CD4-positive, CD25-positive, alpha-beta regulatory T cell (primary cell): ENCODE results near the gene CHAC1. TPM values are rescaled to one million over a fixed set of nuclear protein-coding genes. Genes with fewer than 3 reads are reported as not detected.

Experiments used
- ATAC-seq, 2 donors: fragments of 150-1000 bp; cut with Tn5 transposase; one replicate each; pipeline ENCODE4 v1.10.0; 2021; ENCODE audit warnings: low read depth in 2 of 2, moderate number of reproducible peaks in 2 of 2, moderate library complexity in 1 of 2
- DNase-seq, 3 donors: peaks; one replicate each; pipeline versions ENCODE4 v3.0.0 to v3.0.0-alpha.2; 2012 to 2022; ENCODE audit warnings: mixed read lengths in 1 of 3
- H3K27ac ChIP-seq: one replicate; pipeline ENCODE4 v1.7.0; 2013; ENCODE audit warnings: mild to moderate bottlenecking, low read length; ENCODE audit not compliant: insufficient read depth, poor library complexity, severe bottlenecking
- H3K27me3 ChIP-seq: one replicate; pipeline ENCODE4 v1.7.0; 2013; ENCODE audit warnings: low read length; ENCODE audit not compliant: control insufficient read depth, insufficient read depth
- H3K36me3 ChIP-seq: one replicate; pipeline ENCODE4 v1.7.0; 2013; ENCODE audit warnings: mild to moderate bottlenecking, low read length, moderate library complexity; ENCODE audit not compliant: control insufficient read depth, insufficient read depth
- H3K4me1 ChIP-seq: 2 replicates; pipeline ENCODE4 v1.7.0; 2013; ENCODE audit warnings: mild to moderate bottlenecking, low read length; ENCODE audit not compliant: insufficient read depth, control insufficient read depth, poor library complexity, severe bottlenecking
- H3K4me3 ChIP-seq: one replicate; pipeline ENCODE4 v1.7.0; 2013; ENCODE audit warnings: low read depth, mild to moderate bottlenecking, low read length, moderate library complexity
- H3K9me3 ChIP-seq, 2 experiments: 1 replicate in 1 of 2; 2 replicates in 1 of 2; pipeline ENCODE4 v1.7.0; 2013; ENCODE audit warnings: low read length in 2 of 2, mild to moderate bottlenecking in 1 of 2, moderate library complexity in 1 of 2; ENCODE audit not compliant: control insufficient read depth in 2 of 2
- H3K27ac Mint-ChIP-seq, 3 donors: one replicate each; pipeline ENCODE4 v1.8.0; 2020 to 2022; ENCODE audit warnings: mild to moderate bottlenecking in 3 of 3, mixed read lengths in 3 of 3, moderate library complexity in 2 of 3
- H3K27me3 Mint-ChIP-seq: one replicate; pipeline ENCODE4 v1.8.0; 2022; ENCODE audit warnings: mild to moderate bottlenecking, mixed read lengths
- H3K36me3 Mint-ChIP-seq: one replicate; pipeline ENCODE4 v1.8.0; 2020; ENCODE audit warnings: mixed read lengths
- H3K4me1 Mint-ChIP-seq, 4 donors: one replicate each; pipeline ENCODE4 v1.8.0; 2020 to 2022; ENCODE audit warnings: mixed read lengths in 4 of 4, mild to moderate bottlenecking in 1 of 4
- H3K4me3 Mint-ChIP-seq, 4 donors: one replicate each; pipeline ENCODE4 v1.8.0; 2020 to 2022; ENCODE audit warnings: mild to moderate bottlenecking in 4 of 4, mixed read lengths in 4 of 4, moderate library complexity in 3 of 4
- H3K9me3 Mint-ChIP-seq, 7 donors: one replicate each; pipeline ENCODE4 v1.8.0; 2020 to 2022; ENCODE audit warnings: mixed read lengths in 7 of 7, mild to moderate bottlenecking in 3 of 7, moderate library complexity in 2 of 7
- polyA plus RNA-seq, 4 donors: library from polyadenylated mRNA; unstranded; fragments of 300-500 nt; fragmentation: Illumina TruSeq; gene quantifications; one replicate each; pipeline ENCODE4 v1.2.3, GENCODE V29; 2021
- total RNA-seq: library from RNA; stranded (reverse); gene quantifications from one replicate; pipeline ENCODE4 v1.2.3, GENCODE V29; 2022

CHAC1 gene, protein sequence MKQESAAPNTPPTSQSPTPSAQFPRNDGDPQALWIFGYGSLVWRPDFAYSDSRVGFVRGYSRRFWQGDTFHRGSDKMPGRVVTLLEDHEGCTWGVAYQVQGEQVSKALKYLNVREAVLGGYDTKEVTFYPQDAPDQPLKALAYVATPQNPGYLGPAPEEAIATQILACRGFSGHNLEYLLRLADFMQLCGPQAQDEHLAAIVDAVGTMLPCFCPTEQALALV
- 0.64 TPM for total RNA-seq
- under 1 TPM in 2 of 4 donors, not detected in 2; 0.26 to 0.45 TPM for polyA plus RNA-seq

DNA sequence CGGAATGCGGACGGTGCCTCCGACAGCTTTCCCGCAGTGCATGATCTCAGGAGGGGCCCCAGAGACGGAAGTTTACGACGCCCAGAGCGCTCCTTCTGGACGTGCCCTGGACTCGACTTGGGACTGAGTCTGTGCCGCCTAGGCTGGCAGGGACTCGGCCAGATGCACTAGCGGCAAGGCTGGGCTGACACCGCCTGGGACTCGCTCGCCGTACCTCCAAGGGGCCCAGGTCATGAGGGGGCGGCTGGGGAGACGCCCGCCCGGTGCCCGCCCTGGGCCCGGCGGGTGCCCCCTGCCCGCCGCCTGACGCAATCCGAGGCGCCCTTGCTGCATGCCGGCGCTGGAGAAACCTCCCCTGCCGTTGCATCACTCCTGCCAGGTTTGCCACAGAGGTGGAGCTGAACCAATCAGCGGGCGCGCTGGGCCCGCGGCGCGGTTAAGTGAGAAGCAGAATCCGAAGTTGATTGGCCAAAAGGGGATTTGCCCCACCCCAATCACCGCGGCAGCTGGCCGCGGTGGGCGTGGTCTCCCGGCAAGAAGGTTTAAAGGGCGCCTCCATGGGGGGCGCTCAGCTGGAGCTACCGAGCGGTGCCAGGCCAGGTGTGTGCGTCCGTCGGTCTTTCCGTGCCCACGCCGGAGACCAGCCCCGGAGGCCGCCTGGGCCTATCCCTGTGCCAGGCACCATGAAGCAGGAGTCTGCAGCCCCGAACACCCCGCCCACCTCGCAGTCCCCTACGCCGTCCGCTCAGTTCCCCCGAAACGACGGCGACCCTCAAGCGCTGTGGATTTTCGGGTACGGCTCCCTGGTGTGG is at the start of gene CHAC1:
Gene CHAC1, plus strand, starts transcription at position 571 of the 812 bp plus-strand sequence. Its CDS starts 113 bp downstream, at position 684.
- Histone ChIP-seq H3K4me1 (peaks cover 15% of the 10 kb centered on the region), H3K27ac (peak within 1 kb of the TSS; percentile 57)
- no peaks in the 10 kb centered on the region for H3K9me3 Mint-ChIP-seq

DNA sequence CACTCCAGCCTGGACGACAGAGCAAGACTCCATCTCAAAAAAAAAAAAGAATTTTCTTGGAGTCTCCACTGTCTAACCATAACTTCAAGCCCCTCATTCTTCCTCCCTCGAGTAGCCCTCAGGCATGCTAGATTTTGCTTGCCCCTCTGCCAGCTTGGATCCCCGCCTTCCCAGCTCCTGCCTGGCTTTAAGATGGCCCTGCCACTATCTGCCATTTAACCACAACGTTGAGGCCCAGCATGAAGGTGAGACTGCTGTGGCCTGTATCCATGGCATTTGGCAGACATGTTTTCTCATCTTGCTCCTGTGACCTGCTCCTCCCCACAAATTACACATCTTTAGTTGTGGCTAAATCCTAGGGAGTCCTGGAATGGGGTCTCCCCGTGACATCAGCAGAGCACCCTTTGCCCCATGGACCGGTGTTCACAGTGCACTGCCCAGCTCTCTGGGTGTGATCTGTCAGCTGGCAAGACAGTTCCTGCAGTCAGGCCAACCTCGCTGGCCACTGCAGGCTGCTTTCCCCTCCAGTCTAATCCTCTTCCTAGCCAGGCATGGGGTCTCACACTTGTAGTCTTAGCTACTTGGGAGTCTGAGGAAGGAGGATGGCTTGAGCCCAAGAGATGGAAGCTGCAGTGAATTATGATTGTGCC is 48.6 kb upstream of the CHAC1 start:
- Histone ChIP-seq H3K27me3 (no peaks in the 10 kb centered on the region), H3K9me3 (no peaks in the 10 kb centered on the region), H3K27ac (no peak overlapping the region), H3K4me3 (no peak overlapping the region), H3K36me3 (peaks cover 28% of the 10 kb centered on the region), H3K4me1 (peaks cover 23% of the 10 kb centered on the region)
- Mint-ChIP-seq H3K4me3 (peak overlapping the region in 2 of 4 donors; percentile 13 to 81), H3K27ac (peak overlapping the region in 2 of 3 donors; percentile 67 to 76), H3K9me3 (no peaks in the 10 kb centered on the region), H3K36me3 (peaks cover 14% of the 10 kb centered on the region), H3K4me1 (peaks cover 6 to 50% (median 26%) of the 10 kb centered on the region in 4 donors), H3K27me3 (no peaks in the 10 kb centered on the region)
- no peak for ATAC-seq
- DNase-seq = no peak

More for the DNA sequence above, at the start of gene CHAC1:
- H3K27me3 Mint-ChIP-seq = peaks cover 29% of the 10 kb centered on the region
- H3K36me3 Mint-ChIP-seq = no peaks in the 10 kb centered on the region
- DNase-seq = peak; percentile 93 to 97 (median 94)
- peak; percentile 98 for ATAC-seq
- peaks cover 0 to 22% (median 15%) of the 10 kb centered on the region in 4 donors for H3K4me1 Mint-ChIP-seq
- H3K27ac Mint-ChIP-seq = peak within 1 kb of the TSS; percentile 45 to 89 (median 85)
- Histone ChIP-seq H3K36me3 (no peaks in the 10 kb centered on the region), H3K4me3 (peak within 1 kb of the TSS; percentile 57), H3K27me3 (no peaks in the 10 kb centered on the region), H3K9me3 (no peaks in the 10 kb centered on the region)
- H3K4me3 Mint-ChIP-seq = peak within 1 kb of the TSS; percentile 91 to 99 (median 94)

DNA sequence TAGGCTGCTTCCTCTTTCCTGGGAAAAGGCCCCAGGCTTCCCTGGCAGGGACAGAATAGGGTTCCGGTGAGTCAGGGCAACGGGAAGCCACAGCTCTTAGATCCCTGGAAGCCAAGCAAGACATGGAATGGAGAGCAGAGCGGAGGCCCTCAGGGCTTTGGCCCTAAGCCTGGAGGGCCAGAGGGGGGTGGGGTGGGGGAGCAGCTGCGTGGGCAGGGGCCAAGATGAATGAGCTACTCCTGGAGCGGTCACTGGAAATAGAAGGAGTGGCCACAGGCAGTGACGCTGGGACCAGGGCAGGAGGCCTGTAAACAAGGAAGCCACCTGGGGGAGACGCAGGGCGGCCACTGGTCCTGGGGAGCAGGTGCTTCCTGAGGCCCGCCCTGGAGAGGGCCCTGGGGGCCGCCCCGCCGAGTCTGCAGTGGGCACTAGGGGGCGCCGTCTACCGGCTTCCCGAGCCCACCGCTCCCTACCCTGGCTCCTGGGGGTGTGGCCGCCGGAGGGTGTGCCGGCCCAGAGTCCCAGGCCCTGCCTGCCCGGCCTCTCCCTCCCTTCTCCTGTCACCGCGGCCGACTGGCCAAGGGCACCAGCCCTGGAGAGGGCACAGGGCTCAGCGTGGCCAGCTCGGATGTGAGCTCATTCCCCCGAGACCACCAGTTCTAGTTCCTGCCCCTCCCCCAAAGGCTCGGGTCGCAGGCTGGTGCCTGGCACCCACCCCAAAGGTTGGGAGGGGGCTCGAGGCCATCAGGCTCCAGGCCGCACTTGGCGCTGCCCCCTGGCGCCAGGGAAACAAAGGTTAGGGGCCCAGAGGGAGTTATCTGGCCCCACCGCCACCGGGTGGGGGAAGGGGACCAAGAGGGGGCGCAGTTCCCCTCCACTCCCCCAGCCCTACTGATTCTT is 46.9 kb upstream of the CHAC1 start:
- H3K9me3 Mint-ChIP-seq = no peaks in the 10 kb centered on the region
- peak overlapping the region; percentile 83 to 92 (median 90) for H3K4me3 Mint-ChIP-seq
- no peaks in the 10 kb centered on the region for H3K9me3 ChIP-seq
- peak overlapping the region; percentile 55 for H3K4me3 ChIP-seq
- no peaks in the 10 kb centered on the region for H3K27me3 Mint-ChIP-seq
- H3K27me3 ChIP-seq = no peaks in the 10 kb centered on the region
- peak; percentile 56 to 64 for ATAC-seq
- H3K4me1 Mint-ChIP-seq = peaks cover 6 to 45% (median 28%) of the 10 kb centered on the region in 4 donors
- H3K4me1 ChIP-seq = peaks cover 23% of the 10 kb centered on the region
- DNase-seq = peak; percentile 68 to 73 (median 70)
- H3K27ac Mint-ChIP-seq = peak overlapping the region in 2 of 3 donors; percentile 78 to 99
- H3K36me3 ChIP-seq = peaks cover 13% of the 10 kb centered on the region
- peaks cover 7% of the 10 kb centered on the region for H3K36me3 Mint-ChIP-seq
- H3K27ac ChIP-seq = peak overlapping the region; percentile 83

DNA sequence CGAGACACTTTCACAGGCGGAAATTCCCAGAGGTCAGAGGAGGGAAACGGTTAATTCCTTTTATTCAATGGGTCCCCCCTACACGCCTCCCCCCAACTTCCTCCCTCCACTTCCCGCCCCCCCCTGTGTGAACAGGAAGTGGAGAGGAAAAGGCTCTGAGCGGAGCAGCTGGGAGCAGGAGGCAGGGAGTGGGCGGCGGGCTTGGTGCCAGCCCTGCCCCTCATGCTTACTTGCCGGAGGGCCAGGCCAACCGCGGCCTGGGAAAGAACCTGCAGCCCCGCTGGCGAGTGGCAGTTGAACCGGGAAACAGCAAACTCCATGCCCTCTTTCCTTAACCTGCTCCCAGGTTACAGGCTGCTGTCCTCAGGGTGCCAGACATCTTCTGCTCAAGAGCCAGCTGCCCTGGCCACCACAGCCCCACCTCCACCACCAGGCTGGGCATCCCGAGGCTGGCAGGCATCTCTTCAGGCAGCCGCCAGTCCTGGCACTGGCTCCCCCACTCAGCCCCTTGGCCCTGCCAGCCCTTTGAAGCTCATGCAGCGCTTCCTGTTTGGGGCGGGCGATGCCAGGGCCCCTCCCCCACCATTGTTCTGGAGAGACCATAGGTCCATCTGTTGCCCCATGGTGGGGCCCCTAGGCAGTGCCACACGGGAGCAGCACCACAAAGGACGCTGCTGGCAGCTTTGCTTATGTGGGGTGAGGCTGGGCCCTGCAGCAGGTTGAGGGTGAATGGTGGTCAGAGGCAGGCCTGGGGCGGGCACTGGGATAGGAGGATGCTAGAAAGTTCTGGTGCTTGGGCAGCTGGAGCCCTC is 46.1 kb upstream of the CHAC1 start:
- no peaks in the 10 kb centered on the region for H3K9me3 Mint-ChIP-seq
- peak; percentile 58 to 86 (median 70) for DNase-seq
- H3K4me1 Mint-ChIP-seq = peaks cover 6 to 45% (median 28%) of the 10 kb centered on the region in 4 donors
- no peaks in the 10 kb centered on the region for H3K27me3 Mint-ChIP-seq
- Histone ChIP-seq H3K36me3 (peaks cover 13% of the 10 kb centered on the region), H3K27me3 (no peaks in the 10 kb centered on the region), H3K4me3 (peak overlapping the region; percentile 55), H3K27ac (peak overlapping the region; percentile 83), H3K9me3 (no peaks in the 10 kb centered on the region), H3K4me1 (peaks cover 23% of the 10 kb centered on the region)
- H3K36me3 Mint-ChIP-seq = peaks cover 7% of the 10 kb centered on the region
- H3K4me3 Mint-ChIP-seq = peak overlapping the region; percentile 83 to 92 (median 90)
- peak overlapping the region; percentile 88 to 99 (median 92) for H3K27ac Mint-ChIP-seq
- ATAC-seq = peak; percentile 58 to 62

DNA sequence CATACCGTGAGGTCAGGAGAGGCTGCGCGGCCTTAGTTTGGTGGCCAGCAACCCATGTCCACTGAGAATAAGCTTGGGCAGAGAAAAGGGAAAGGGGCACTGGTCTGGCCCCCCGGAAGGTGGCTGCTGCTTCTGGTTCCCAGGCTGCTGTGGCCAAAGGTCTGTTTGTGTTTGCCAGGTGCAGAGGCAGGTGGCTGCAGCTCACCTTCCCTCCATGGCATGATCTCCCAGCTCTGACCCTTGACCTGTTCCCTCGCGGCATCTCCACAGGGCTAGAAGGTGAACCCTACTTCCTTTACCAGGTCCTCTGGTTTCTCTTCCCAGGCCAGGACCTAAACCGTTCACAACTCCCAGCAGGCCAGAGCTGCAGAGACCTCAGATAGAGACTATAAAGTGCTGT is 45.2 kb upstream of the CHAC1 start:
- Histone ChIP-seq H3K36me3 (peaks cover 7% of the 10 kb centered on the region), H3K4me3 (no peak overlapping the region), H3K9me3 (no peaks in the 10 kb centered on the region), H3K27me3 (no peaks in the 10 kb centered on the region), H3K4me1 (peaks cover 23% of the 10 kb centered on the region), H3K27ac (peak overlapping the region; percentile 83)
- Mint-ChIP-seq H3K9me3 (no peaks in the 10 kb centered on the region), H3K36me3 (peaks cover 7% of the 10 kb centered on the region), H3K4me3 (peak overlapping the region; percentile 79 to 91 (median 86)), H3K4me1 (peaks cover 6 to 45% (median 26%) of the 10 kb centered on the region in 4 donors), H3K27me3 (no peaks in the 10 kb centered on the region), H3K27ac (peak overlapping the region; percentile 88 to 99 (median 92))
- ATAC-seq = no peak
- no peak for DNase-seq

DNA sequence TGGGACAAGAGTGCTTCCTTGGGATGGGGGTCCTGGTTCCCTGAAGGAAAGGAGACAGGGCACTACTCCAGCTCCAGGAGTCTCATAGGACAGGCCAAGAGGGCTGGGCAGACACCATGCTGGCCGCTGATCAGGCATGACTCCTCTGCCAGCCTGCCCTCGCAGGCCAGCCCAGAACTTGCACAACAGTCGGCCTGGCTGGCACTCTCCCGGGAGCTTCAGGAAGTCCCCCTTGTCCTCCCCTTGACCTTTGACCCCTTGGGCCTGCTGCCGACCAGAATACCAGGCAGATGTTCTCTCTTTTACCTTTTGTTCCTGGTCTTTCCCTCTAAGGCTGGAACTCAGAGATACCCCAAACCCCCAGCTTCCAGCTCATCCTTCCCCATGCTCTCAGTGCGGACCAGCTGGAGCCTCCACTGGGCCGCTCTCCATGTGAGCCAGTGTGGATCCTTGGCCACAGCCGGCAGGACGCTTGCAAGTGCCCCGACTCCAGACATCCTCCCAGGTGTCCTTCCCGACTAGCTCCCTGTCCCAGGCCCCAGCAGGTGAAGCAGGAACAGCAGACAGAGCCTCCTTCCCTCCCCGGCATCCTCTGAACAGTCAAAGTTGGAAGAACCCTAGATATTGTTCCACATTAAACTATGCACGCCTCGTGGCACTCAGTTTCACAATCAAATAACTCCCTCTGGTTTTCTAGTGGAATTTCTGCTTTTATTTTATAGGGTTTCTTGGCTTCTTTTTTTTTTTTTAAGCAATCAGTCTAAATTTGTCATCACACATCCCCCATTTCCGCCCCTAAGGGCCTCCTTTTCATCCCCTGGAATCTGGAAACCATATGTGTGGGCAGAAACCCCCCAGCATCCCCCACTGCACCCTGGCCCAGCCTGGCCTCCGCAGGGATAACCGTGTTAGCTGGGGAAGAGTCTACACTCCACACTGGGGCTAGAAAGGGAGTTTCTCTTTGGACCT is 43.3 kb upstream of the CHAC1 start:
- Histone ChIP-seq H3K36me3 (no peaks in the 10 kb centered on the region), H3K27ac (no peak overlapping the region), H3K27me3 (no peaks in the 10 kb centered on the region), H3K4me3 (no peak overlapping the region), H3K4me1 (peaks cover 23% of the 10 kb centered on the region), H3K9me3 (no peaks in the 10 kb centered on the region)
- no peaks in the 10 kb centered on the region for H3K36me3 Mint-ChIP-seq
- ATAC-seq (no peak), DNase-seq (no peak)
- H3K4me1 Mint-ChIP-seq = peaks cover 0 to 29% (median 14%) of the 10 kb centered on the region in 4 donors
- H3K4me3 Mint-ChIP-seq = peak overlapping the region in 1 of 4 donors; percentile 61
- H3K27ac Mint-ChIP-seq = peak overlapping the region in 2 of 3 donors; percentile 31 to 56
- H3K27me3 Mint-ChIP-seq = no peaks in the 10 kb centered on the region
- H3K9me3 Mint-ChIP-seq = no peaks in the 10 kb centered on the region
